Measurements from ENCODE around the gene CARD11.

CARD11 gene

DNA sequence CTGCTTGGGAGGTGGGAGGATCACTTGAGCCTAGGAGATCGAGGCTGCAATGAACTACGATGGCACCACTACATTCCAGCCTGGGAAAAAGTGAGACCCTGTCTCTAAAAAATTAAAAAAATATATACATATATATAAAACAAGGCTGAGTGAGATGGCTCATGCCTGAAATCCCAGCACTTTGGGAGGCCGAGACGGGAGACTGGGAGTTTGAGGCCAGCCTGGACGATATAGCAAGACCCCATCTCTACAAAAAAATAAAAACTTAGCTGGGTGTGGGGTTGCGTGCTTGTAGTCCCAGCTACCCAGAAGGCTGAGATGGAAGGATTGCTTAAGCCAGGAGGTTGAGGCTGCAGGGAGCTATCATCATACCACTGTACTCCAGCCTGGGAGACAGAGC is 87.6 kb downstream of the CARD11 start:
- H3K27ac ChIP-seq (replicated peaks) = no peak overlapping the region
- H3K27me3 ChIP-seq (ENCODE audit: insufficient read depth, poor library complexity, severe bottlenecking) = no peaks in the 10 kb centered on the region
- no peak for DNase-seq (ENCODE audit: low read depth in 1 of 2, low spot score in 1 of 2)
- H3K4me3 ChIP-seq (replicated peaks; ENCODE audit: insufficient read depth, low read length) = no peak overlapping the region
- TF ChIP-seq SPI1 (IDR thresholded peaks at IDR 0.05; ENCODE audit: borderline replicate concordance, low read depth) = no peak

DNA sequence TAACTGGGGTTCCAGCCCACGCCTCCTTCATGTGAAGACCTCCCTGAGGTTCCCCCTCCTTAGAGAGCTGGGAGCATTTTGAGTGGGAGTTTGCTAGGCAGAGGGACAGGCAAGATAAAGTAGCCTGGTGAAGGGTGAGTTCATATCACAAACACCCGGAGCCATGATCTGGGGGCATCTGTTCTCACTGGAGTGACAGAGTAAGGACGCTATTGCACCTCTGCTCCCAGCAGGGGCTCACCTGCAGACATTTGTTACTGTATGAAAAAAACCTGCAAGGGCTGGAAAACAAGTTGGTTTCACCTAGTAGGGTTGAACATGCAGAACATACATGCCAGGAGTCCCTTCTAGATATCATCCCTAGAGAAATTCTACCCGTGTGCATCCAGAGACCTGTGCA is 88.4 kb downstream of the CARD11 start:
- no peak for TF ChIP-seq POLR2AphosphoS5 (IDR thresholded peaks at IDR 0.05; ENCODE audit: low read depth)
- no peak for TF ChIP-seq SPI1 (IDR thresholded peaks at IDR 0.05; ENCODE audit: borderline replicate concordance, low read depth)
- TF ChIP-seq, protein P1, sequence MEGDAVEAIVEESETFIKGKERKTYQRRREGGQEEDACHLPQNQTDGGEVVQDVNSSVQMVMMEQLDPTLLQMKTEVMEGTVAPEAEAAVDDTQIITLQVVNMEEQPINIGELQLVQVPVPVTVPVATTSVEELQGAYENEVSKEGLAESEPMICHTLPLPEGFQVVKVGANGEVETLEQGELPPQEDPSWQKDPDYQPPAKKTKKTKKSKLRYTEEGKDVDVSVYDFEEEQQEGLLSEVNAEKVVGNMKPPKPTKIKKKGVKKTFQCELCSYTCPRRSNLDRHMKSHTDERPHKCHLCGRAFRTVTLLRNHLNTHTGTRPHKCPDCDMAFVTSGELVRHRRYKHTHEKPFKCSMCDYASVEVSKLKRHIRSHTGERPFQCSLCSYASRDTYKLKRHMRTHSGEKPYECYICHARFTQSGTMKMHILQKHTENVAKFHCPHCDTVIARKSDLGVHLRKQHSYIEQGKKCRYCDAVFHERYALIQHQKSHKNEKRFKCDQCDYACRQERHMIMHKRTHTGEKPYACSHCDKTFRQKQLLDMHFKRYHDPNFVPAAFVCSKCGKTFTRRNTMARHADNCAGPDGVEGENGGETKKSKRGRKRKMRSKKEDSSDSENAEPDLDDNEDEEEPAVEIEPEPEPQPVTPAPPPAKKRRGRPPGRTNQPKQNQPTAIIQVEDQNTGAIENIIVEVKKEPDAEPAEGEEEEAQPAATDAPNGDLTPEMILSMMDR (IDR thresholded peaks at IDR 0.05; ENCODE audit: insufficient read depth, low read length) = no peak
- TF ChIP-seq GABPA (IDR thresholded peaks at IDR 0.05; ENCODE audit: low read depth) = no peak
- TF ChIP-seq, protein P2, sequence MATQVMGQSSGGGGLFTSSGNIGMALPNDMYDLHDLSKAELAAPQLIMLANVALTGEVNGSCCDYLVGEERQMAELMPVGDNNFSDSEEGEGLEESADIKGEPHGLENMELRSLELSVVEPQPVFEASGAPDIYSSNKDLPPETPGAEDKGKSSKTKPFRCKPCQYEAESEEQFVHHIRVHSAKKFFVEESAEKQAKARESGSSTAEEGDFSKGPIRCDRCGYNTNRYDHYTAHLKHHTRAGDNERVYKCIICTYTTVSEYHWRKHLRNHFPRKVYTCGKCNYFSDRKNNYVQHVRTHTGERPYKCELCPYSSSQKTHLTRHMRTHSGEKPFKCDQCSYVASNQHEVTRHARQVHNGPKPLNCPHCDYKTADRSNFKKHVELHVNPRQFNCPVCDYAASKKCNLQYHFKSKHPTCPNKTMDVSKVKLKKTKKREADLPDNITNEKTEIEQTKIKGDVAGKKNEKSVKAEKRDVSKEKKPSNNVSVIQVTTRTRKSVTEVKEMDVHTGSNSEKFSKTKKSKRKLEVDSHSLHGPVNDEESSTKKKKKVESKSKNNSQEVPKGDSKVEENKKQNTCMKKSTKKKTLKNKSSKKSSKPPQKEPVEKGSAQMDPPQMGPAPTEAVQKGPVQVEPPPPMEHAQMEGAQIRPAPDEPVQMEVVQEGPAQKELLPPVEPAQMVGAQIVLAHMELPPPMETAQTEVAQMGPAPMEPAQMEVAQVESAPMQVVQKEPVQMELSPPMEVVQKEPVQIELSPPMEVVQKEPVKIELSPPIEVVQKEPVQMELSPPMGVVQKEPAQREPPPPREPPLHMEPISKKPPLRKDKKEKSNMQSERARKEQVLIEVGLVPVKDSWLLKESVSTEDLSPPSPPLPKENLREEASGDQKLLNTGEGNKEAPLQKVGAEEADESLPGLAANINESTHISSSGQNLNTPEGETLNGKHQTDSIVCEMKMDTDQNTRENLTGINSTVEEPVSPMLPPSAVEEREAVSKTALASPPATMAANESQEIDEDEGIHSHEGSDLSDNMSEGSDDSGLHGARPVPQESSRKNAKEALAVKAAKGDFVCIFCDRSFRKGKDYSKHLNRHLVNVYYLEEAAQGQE (IDR thresholded peaks at IDR 0.05; ENCODE audit: insufficient replicate concordance, low read depth) = no peak
- Histone ChIP-seq H3K4me3 (replicated peaks; ENCODE audit: insufficient read depth, low read length) (no peak overlapping the region), H3K27me3 (ENCODE audit: insufficient read depth, poor library complexity, severe bottlenecking) (no peaks in the 10 kb centered on the region), H3K27ac (replicated peaks) (no peak overlapping the region)
- no peak for DNase-seq (ENCODE audit: low read depth in 1 of 2, low spot score in 1 of 2)

DNA sequence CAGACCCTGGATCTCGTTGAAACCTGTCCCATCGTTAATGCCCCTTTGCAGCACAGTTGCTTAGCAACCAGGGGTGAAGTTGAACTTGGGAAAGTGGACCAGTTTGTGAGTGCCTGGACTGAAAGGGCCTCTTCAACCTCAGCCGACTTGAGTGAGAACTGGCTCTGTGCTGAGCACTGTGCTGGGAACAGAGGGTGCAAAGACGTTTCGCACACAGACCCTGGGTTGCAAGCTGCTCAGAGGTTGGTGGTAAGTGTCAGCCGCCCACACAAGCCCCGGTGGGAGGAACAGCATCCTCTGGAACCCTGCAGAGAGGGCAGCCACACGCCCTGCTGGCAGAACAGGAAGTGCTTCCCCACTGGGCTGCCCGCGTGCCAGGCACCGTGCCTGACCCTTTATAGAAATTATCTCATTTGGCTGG is 89.2 kb downstream of the CARD11 start:
- no peak for TF ChIP-seq POLR2AphosphoS5 (IDR thresholded peaks at IDR 0.05; ENCODE audit: low read depth)
- TF ChIP-seq SPI1 (IDR thresholded peaks at IDR 0.05; ENCODE audit: borderline replicate concordance, low read depth) = peak; percentile 53; the same call in 1 of the 2 replicates
- DNase-seq (ENCODE audit: low read depth in 1 of 2, low spot score in 1 of 2) = no peak
- Histone ChIP-seq H3K27me3 (ENCODE audit: insufficient read depth, poor library complexity, severe bottlenecking) (no peaks in the 10 kb centered on the region), H3K4me3 (replicated peaks; ENCODE audit: insufficient read depth, low read length) (no peak overlapping the region), H3K27ac (replicated peaks) (no peak overlapping the region)

DNA sequence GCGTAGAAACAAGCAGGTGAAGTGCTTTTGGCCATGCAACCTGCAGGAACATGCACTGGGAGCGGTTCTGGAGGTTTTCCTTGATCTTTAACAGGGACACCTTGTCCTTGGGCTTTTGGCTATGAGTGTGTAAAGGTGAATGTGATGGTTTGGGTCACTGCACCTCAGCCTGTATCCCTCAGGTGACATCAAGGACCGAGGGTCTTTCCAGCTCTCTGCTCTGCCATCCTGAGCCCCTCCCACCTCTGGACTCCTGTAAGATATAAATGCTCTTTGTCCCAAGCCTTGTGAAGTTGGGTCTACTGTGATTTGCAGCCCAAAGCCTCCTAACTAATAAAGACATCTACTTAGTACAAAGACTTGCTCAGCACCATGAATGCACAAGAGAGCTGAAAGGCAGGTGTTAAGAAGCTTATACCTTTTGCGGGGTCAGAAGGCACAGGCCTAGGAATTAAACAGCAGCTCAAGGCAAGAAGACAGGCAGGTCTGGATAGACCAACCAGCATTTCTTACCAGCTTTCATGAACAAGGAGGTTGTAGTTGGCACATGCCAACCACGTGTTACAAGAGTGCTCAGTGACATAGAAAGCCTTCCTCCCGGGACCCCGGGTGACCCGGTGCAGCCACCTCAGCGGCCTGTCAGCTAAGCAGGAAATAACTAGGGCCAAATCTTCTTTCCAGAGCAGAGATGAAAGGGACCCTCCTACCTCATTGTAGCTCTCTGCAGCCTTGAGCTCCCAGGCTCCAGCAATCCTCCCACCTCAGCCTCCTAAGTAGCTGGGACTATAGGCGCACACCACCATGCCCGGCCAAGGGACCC is 89.9 kb downstream of the CARD11 start:
- Histone ChIP-seq H3K4me3 (replicated peaks; ENCODE audit: insufficient read depth, low read length) (no peak overlapping the region), H3K27ac (replicated peaks) (no peak overlapping the region), H3K27me3 (ENCODE audit: insufficient read depth, poor library complexity, severe bottlenecking) (no peaks in the 10 kb centered on the region)
- no peak for DNase-seq (ENCODE audit: low read depth in 1 of 2, low spot score in 1 of 2)
- no peak for TF ChIP-seq SPI1 (IDR thresholded peaks at IDR 0.05; ENCODE audit: borderline replicate concordance, low read depth)
- TF ChIP-seq GABPA (IDR thresholded peaks at IDR 0.05; ENCODE audit: low read depth) = no peak
- TF ChIP-seq, protein P1 (IDR thresholded peaks at IDR 0.05; ENCODE audit: insufficient read depth, low read length) = no peak
- no peak for TF ChIP-seq POLR2AphosphoS5 (IDR thresholded peaks at IDR 0.05; ENCODE audit: low read depth)
- TF ChIP-seq, protein P2 (IDR thresholded peaks at IDR 0.05; ENCODE audit: insufficient replicate concordance, low read depth) = no peak

All from HL-60 (cell line).